OCI-LY7 (cell line): ENCODE data around the gene CSNK2A1. TPM values are rescaled to one million over a fixed set of nuclear protein-coding genes. Genes with fewer than 3 reads are reported as not detected.

Experiments used
- BruUV-seq: library from RNA; stranded (reverse); fragments of 400-500 nt; replicated peaks from 2 replicates; lab custom pipeline; 2021; lab: Mats Ljungman, UMichigan
- CTCF ChIA-PET: fragments of 300-600 bp; sonication (Branson Sonifier 250); formaldehyde crosslinking; loops from one replicate; lab custom pipeline; 2022; ENCODE audit warnings: antibody characterized with exemption; ENCODE audit not compliant: unreplicated experiment; lab: Charles Lee
- POLR2A ChIA-PET: fragments of 300-600 bp; sonication (Branson Sonifier 250); formaldehyde crosslinking; loops from one replicate; lab custom pipeline; 2022; ENCODE audit warnings: antibody characterized with exemption; lab: Charles Lee
- DNase-seq: peaks from one replicate; pipeline ENCODE4 v3.0.0-alpha.2; 2015; ENCODE audit warnings: low spot score
- H2AFZ ChIP-seq: fragments of 200-600 bp; sonication (generic), shearing (Covaris generic); 2 replicates; pipeline ENCODE4 v1.6.1; 2014; ENCODE audit warnings: mild to moderate bottlenecking, antibody characterized with exemption, low read length, moderate library complexity
- H3K27ac ChIP-seq: fragments of 200-600 bp; sonication (generic); 2 replicates; pipeline ENCODE4 v1.5.1; 2014; ENCODE audit warnings: mixed run types, low read depth, mild to moderate bottlenecking, moderate library complexity, low read length, inconsistent platforms; ENCODE audit not compliant: poor library complexity, severe bottlenecking
- H3K36me3 ChIP-seq: fragments of 200-600 bp; sonication (generic); 2 replicates; pipeline ENCODE4 v1.6.1; 2014; ENCODE audit warnings: mild to moderate bottlenecking, antibody characterized with exemption, low read length, moderate library complexity, mixed read lengths; ENCODE audit not compliant: insufficient read depth
- H3K4me1 ChIP-seq: fragments of 200-600 bp; sonication (generic); 2 replicates; pipeline ENCODE4 v1.5.1; 2014; ENCODE audit warnings: mild to moderate bottlenecking, low read length; ENCODE audit not compliant: insufficient read depth, poor library complexity, severe bottlenecking
- H3K4me2 ChIP-seq: fragments of 200-600 bp; sonication (generic); 2 replicates; pipeline ENCODE4 v1.6.1; 2014; ENCODE audit warnings: mild to moderate bottlenecking, low read length
- H3K4me3 ChIP-seq: fragments of 200-600 bp; sonication (generic); 2 replicates; pipeline ENCODE4 v1.5.1; 2014; ENCODE audit warnings: mild to moderate bottlenecking, low read depth, low read length; ENCODE audit not compliant: poor library complexity, severe bottlenecking
- H3K79me2 ChIP-seq: fragments of 200-600 bp; sonication (generic); 2 replicates; pipeline ENCODE4 v1.6.1; 2016; ENCODE audit warnings: low read depth, mild to moderate bottlenecking, low read length, moderate library complexity, mixed read lengths; ENCODE audit not compliant: insufficient read depth
- H3K9me2 ChIP-seq: fragments of 200-600 bp; sonication (generic); 2 replicates; pipeline ENCODE4 v1.6.1; 2016; ENCODE audit warnings: mild to moderate bottlenecking, low read length, mixed read lengths; ENCODE audit not compliant: insufficient read depth
- H3K9me3 ChIP-seq: fragments of 200-600 bp; sonication (generic); 2 replicates; pipeline ENCODE4 v1.6.1; 2014; ENCODE audit warnings: mild to moderate bottlenecking, mixed run types, low read length, mixed read lengths
- H4K20me1 ChIP-seq: fragments of 200-600 bp; sonication (generic); 2 replicates; pipeline ENCODE4 v1.6.1; 2014; ENCODE audit warnings: mild to moderate bottlenecking, antibody characterized with exemption, low read length, moderate library complexity, mixed read lengths; ENCODE audit not compliant: insufficient read depth
- CTCF ChIP-seq: fragments of 200-600 bp; sonication (generic); conservative IDR thresholded peaks from 2 replicates; pipeline ENCODE4 v1.5.1; 2014; ENCODE audit warnings: mild to moderate bottlenecking, antibody characterized with exemption, low read length, moderate library complexity, mixed read lengths
- EZH2phosphoT487 ChIP-seq: fragments of 200-600 bp; sonication (generic); IDR thresholded peaks from 2 replicates; pipeline ENCODE4 v1.6.1; 2018; ENCODE audit warnings: low read depth, borderline replicate concordance, mild to moderate bottlenecking, mixed run types, antibody characterized with exemption, low read length, moderate library complexity, mixed read lengths
- intact Hi-C: fragments of 100-400 bp; cut with micrococcal nuclease; formaldehyde crosslinking; loops from one replicate; pipeline ENCODE4 v1.10.0; 2022; ENCODE audit not compliant: unreplicated experiment
- total RNA-seq, 2 experiments: library from RNA; depleted of rRNA in 1 of 2; stranded (reverse); fragments of >200 nt in 1 of 2; shearing (Covaris generic) in 1 of 2; gene quantifications; 2 replicates each; pipeline ENCODE4 v1.2.3, GENCODE V29; 2014 to 2022

The CSNK2A1 gene
- total RNA-seq, 2 experiments from 2014 or later = 90.8 to 164 TPM

- Histone ChIP-seq H3K4me3 (no peak overlapping the region), H3K4me1 (peaks cover 3% of the 10 kb centered on the region), H3K4me2 (no peak overlapping the region), H2AFZ (no peak overlapping the region), H4K20me1 (no peaks in the 10 kb centered on the region), H3K9me2 (no peaks in the 10 kb centered on the region), H3K9me3 (no peaks in the 10 kb centered on the region), H3K79me2 (no peaks in the 10 kb centered on the region), H3K27ac (no peak overlapping the region), H3K36me3 (no peaks in the 10 kb centered on the region)
- peak; percentile 95 for TF ChIP-seq CTCF
- no peak for TF ChIP-seq EZH2phosphoT487
- POLR2A ChIA-PET = interaction anchor here (0.9 kb wide), 1 partner anchor 22 kb away, joined by 3 read pairs; no protein-coding TSS in a partner anchor
- peak; percentile 74 for DNase-seq
- no TSS peak for BruUV-seq
- CTCF ChIA-PET = interaction anchor here (0.6 to 1.9 kb wide), 2 partner anchors 79 to 84 kb away, joined by 3 to 6 read pairs; no protein-coding TSS in a partner anchor
- intact Hi-C loops = loop anchor here (1.0 to 5.0 kb wide), 3 partner anchors 84 to 178 kb away; no protein-coding TSS in a partner anchor
Measured at GRCh38 chr20:561437-562231, 18.0 kb upstream of the CSNK2A1 start.

DNA sequence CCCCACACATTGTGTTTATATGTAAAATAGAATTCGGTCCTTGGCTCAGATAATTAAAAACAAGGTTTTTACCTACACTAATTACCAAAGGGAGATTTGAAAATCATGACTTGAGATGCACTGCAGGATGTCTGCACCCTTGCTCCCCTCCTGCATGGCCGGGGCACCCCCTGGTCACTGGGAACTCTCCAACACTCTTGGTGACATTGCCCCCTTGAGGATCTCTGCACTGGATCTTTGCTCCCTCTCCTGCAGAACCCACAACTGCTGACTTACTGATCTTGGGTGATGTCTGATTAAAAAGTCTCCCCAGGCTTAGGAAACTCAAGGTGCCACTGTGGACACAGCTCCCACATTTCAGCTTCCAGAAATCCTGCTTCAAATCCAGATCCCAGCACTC, 17.1 kb upstream of the CSNK2A1 start:
- Histone ChIP-seq H3K4me1 (peaks cover 3% of the 10 kb centered on the region), H3K9me3 (no peaks in the 10 kb centered on the region), H3K4me2 (no peak overlapping the region), H2AFZ (no peak overlapping the region), H3K4me3 (no peak overlapping the region), H3K27ac (no peak overlapping the region), H4K20me1 (no peaks in the 10 kb centered on the region), H3K9me2 (no peaks in the 10 kb centered on the region), H3K36me3 (no peaks in the 10 kb centered on the region), H3K79me2 (no peaks in the 10 kb centered on the region)
- CTCF ChIA-PET = interaction anchor here (0.6 kb wide), 1 partner anchor 80 kb away, joined by 3 read pairs; no protein-coding TSS in a partner anchor
- no peak for DNase-seq
- intact Hi-C loops = loop anchor here (1.0 to 5.0 kb wide), 3 partner anchors 85 to 179 kb away; no protein-coding TSS in a partner anchor
- TF ChIP-seq EZH2phosphoT487 (no peak), CTCF (peak; percentile 27; the same call in 1 of the 2 replicates)
- BruUV-seq = no TSS peak
- POLR2A ChIA-PET = interaction anchor here (0.6 kb wide), 1 partner anchor 35 kb away, joined by 4 read pairs; no protein-coding TSS in a partner anchor

- no peak for TF ChIP-seq EZH2phosphoT487
- TF ChIP-seq CTCF = no peak
- Histone ChIP-seq H2AFZ (no peak overlapping the region), H3K9me3 (no peaks in the 10 kb centered on the region), H3K4me2 (no peak overlapping the region), H3K36me3 (no peaks in the 10 kb centered on the region), H3K4me1 (no peaks in the 10 kb centered on the region), H3K4me3 (no peak overlapping the region), H3K27ac (no peak overlapping the region), H3K79me2 (no peaks in the 10 kb centered on the region), H3K9me2 (no peaks in the 10 kb centered on the region), H4K20me1 (no peaks in the 10 kb centered on the region)
- DNase-seq = no peak
- ChIA-PET POLR2A (no interaction called here), CTCF (no interaction called here)
- BruUV-seq = no TSS peak
- intact Hi-C loops = no loop called here
Measured at GRCh38 chr20:558117-558516, 14.5 kb upstream of the CSNK2A1 start.
